ENCODE measurements around the gene CPNE6. TPM values are rescaled to one million over a fixed set of nuclear protein-coding genes. Genes with fewer than 3 reads are reported as not detected.

The CPNE6 gene
- total and polyA plus RNA-seq, 2 of the 13 experiments (the other 11 are each of a cell fraction or from before 2014, with no cell fraction given), result not detected

GRCh38 chr14:24102357-24103048, 31.1 kb downstream of the CPNE6 start (continued):
- TF ChIP-seq HMGXB3 (CRISPR knock-in tag; IDR thresholded peaks at IDR 0.05; ENCODE audit: borderline replicate concordance), result no peak
- TF ChIP-seq KAT7 (CRISPR knock-in tag; IDR thresholded peaks at IDR 0.05; ENCODE audit: borderline replicate concordance), result no peak
- TF ChIP-seq ZNF383 (CRISPR knock-in tag; IDR thresholded peaks at IDR 0.05; ENCODE audit: borderline replicate concordance), result no peak
- no peak for TF ChIP-seq ZNF142 (CRISPR knock-in tag; IDR thresholded peaks at IDR 0.05)
- no peak; the same call in 1 of the 2 replicates for TF ChIP-seq BORCS8-MEF2B (CRISPR knock-in tag; IDR thresholded peaks at IDR 0.05)

All from HepG2 (cell line).